T-helper 1 cell (primary cell): ENCODE measurements around the gene SLC45A2.
"Not testable (repeated sequence)": the region's sequence is repeated elsewhere in the genome, so short reads cannot be mapped to it uniquely, and the experiment has no call there.

Source experiments
- DNase-seq, 5 donors: peaks; one replicate each; pipeline ENCODE4 v3.0.0-alpha.2; 2012 to 2020

Gene SLC45A2

DNA sequence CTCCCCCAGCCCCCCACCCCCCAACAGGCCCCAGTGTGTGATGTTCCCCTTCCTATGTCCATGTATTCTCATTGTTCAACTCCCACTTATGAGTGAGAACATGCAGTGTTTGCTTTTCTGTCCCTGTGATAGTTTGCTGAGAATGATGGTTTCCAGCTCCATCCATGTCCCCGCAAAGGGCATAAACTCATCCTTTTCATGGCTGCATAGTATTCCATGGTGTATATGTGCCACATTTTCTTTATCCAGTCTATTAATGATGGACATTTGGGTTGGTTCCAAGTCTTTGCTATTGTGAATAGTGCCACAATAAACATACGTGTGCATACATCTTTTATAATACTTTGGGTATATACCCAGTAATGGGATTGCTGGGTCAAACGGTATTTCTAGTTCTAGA lies 69.6 kb downstream of the SLC45A2 start:
- not testable (repeated sequence) for DNase-seq

- DNase-seq: not testable (repeated sequence)
Observed at GRCh38 chr5:33906248-33906647, 78.2 kb downstream of the SLC45A2 start.

- no peak for DNase-seq
Observed at GRCh38 chr5:33905381-33905780, 79.1 kb downstream of the SLC45A2 start.

DNA sequence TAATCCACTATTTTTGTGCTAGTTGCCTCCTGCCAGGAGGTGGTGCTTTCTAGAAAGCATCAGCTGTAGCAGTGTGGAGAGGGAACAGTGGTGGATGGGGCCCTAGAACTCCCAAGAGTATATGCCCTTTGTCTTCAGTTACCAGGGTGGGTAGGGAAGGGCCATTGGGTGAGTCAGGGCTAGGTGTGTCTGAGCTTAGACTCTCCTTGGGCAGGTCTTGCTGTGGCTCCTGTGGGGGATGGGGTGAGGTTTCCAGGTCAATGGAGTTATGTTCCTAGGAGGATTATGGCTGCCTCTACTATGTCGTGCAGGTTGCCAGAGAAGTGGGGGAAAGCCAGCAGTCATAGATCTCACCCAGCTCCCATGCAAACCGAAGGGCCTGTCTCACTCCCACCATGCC lies 81.4 kb downstream of the SLC45A2 start:
- DNase-seq: no peak

DNA sequence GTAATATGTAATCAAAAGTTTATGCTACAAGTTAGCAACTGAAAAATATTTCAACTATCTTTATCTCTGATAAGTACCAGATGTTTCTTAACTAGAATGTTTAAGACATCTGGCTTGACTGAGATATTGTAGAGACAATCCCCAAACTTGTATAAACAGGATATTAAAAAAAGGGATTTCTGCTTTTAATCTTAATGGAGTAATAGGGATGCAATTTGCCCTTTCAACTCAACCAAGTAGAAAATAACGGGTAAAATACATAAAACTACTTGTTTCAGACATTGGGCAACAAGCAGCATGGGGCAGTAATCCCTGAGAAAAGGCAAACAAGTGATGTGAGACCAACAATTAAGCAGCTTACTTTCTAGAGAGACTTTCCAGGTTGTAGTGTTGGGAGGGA lies 83.3 kb downstream of the SLC45A2 start:
- no peak for DNase-seq
